ENCODE results near the gene IL36A. TPM values are rescaled to one million over a fixed set of nuclear protein-coding genes. Genes with fewer than 3 reads are reported as not detected.

The IL36A gene
- total and polyA plus RNA-seq, 2 donors (not counting 3 experiments of a cell fraction or from before 2014, with no cell fraction given): not detected

DNA sequence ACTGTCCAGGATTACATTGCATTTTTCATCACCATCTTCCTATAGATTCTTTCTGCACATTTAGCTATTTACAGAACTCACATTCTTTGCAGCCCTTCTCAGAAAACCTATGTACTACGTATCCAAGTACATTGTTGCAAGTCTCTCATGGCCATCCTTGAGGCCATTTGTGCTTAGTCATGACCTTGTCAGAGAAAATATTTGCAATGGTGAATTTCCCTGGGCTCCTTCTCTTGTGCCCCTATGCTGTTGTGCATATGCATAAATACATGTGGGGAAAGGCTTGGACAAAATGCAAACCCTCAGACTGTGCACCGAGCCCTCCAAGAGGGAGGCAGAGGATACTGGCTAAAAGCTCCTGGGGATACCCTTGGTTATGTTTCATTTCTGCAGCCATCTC lies 19.5 kb downstream of the IL36A start:
- Histone ChIP-seq H3K79me2 (ENCODE audit: control insufficient read depth, insufficient read depth, low read length) (no peaks in the 10 kb centered on the region), H3K36me3 (ENCODE audit: control insufficient read depth in 2 of 2, extremely low read depth in 1 of 2, insufficient read depth in 2 of 2, low read length in 2 of 2) (no peaks in the 10 kb centered on the region), H3K4me1 (ENCODE audit: control insufficient read depth, extremely low read depth, insufficient read depth, low read length) (no peaks in the 10 kb centered on the region), H3K9me1 (replicated peaks; ENCODE audit: control insufficient read depth, extremely low read depth, insufficient read depth, low read length) (no peaks in the 10 kb centered on the region), H3K9ac (replicated peaks; ENCODE audit: extremely low read depth, insufficient read depth, low read length) (no peak overlapping the region), H3K27ac (ENCODE audit: insufficient read depth, low read depth, low read length) (no peak overlapping the region), H3K4me2 (ENCODE audit: insufficient read depth, low read length) (no peak overlapping the region), H4K20me1 (replicated peaks; ENCODE audit: control insufficient read depth, extremely low read depth, insufficient read depth, low read length) (no peaks in the 10 kb centered on the region), H3K27me3 (ENCODE audit: control insufficient read depth in 2 of 2, insufficient read depth in 2 of 2, low read length in 2 of 2) (peaks cover 1 to 7% of the 10 kb centered on the region in 2 experiments), H3K4me3 (replicated peaks in 1 of 3; ENCODE audit: insufficient read depth in 1 of 3, low read depth in 1 of 3, low read length in 3 of 3) (no peak overlapping the region), H3K9me3 (replicated peaks; ENCODE audit: control insufficient read depth, insufficient read depth, low read length) (no peaks in the 10 kb centered on the region), H2AFZ (ENCODE audit: low read depth, low read length) (no peak overlapping the region)
- FAIRE-seq (no peak), DNase-seq (ENCODE audit: low read depth, low spot score) (no peak)
- dilution Hi-C loops (cut with MboI; ENCODE audit: extremely low pct_ligation_motif_present, low sequenced_read_pairs): no loop called here
- ChIA-PET POLR2A (no interaction called here), CTCF (no interaction called here)
- no TSS peak for BruUV-seq (replicated peaks)
- intact Hi-C loops (cut with micrococcal nuclease): no loop called here
- no peak for TF ChIP-seq POLR2AphosphoS5 (IDR thresholded peaks at IDR 0.05; ENCODE audit: insufficient read depth, low read depth, low read length)
- TF ChIP-seq, protein P1, sequence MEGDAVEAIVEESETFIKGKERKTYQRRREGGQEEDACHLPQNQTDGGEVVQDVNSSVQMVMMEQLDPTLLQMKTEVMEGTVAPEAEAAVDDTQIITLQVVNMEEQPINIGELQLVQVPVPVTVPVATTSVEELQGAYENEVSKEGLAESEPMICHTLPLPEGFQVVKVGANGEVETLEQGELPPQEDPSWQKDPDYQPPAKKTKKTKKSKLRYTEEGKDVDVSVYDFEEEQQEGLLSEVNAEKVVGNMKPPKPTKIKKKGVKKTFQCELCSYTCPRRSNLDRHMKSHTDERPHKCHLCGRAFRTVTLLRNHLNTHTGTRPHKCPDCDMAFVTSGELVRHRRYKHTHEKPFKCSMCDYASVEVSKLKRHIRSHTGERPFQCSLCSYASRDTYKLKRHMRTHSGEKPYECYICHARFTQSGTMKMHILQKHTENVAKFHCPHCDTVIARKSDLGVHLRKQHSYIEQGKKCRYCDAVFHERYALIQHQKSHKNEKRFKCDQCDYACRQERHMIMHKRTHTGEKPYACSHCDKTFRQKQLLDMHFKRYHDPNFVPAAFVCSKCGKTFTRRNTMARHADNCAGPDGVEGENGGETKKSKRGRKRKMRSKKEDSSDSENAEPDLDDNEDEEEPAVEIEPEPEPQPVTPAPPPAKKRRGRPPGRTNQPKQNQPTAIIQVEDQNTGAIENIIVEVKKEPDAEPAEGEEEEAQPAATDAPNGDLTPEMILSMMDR (IDR thresholded peaks at IDR 0.05; ENCODE audit: extremely low read depth in 1 of 2, insufficient read depth in 1 of 2, low read depth in 1 of 2, low read length in 2 of 2): no peak

DNA sequence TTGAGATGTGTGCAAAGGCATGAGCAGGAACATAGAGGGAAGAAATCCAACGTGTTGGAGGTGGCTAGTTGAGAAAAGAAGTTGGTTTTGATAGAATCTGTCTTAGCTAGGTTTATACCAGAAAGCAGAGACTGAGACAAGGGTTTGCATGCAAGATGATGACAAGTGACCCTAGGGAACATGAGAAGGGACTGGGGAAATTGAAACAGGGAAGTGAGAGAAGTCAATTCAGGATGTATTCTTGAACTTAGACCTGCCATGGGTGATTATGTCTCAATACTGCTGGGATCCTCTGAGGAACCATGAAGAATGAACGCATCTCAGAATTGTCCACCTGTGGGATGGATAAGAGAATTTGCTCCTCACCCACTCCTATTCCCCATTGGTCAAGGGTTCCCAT lies 20.5 kb downstream of the IL36A start:
- Histone ChIP-seq H3K9me1 (replicated peaks; ENCODE audit: control insufficient read depth, extremely low read depth, insufficient read depth, low read length) (no peaks in the 10 kb centered on the region), H3K27me3 (ENCODE audit: control insufficient read depth in 2 of 2, insufficient read depth in 2 of 2, low read length in 2 of 2) (peaks cover 1 to 7% of the 10 kb centered on the region in 2 experiments), H3K4me2 (ENCODE audit: insufficient read depth, low read length) (no peak overlapping the region), H4K20me1 (replicated peaks; ENCODE audit: control insufficient read depth, extremely low read depth, insufficient read depth, low read length) (no peaks in the 10 kb centered on the region), H3K79me2 (ENCODE audit: control insufficient read depth, insufficient read depth, low read length) (no peaks in the 10 kb centered on the region), H3K9ac (replicated peaks; ENCODE audit: extremely low read depth, insufficient read depth, low read length) (no peak overlapping the region), H3K36me3 (ENCODE audit: control insufficient read depth in 2 of 2, extremely low read depth in 1 of 2, insufficient read depth in 2 of 2, low read length in 2 of 2) (no peaks in the 10 kb centered on the region), H3K4me1 (ENCODE audit: control insufficient read depth, extremely low read depth, insufficient read depth, low read length) (no peaks in the 10 kb centered on the region), H3K4me3 (replicated peaks in 1 of 3; ENCODE audit: insufficient read depth in 1 of 3, low read depth in 1 of 3, low read length in 3 of 3) (no peak overlapping the region), H3K27ac (ENCODE audit: insufficient read depth, low read depth, low read length) (no peak overlapping the region), H2AFZ (ENCODE audit: low read depth, low read length) (no peak overlapping the region), H3K9me3 (replicated peaks; ENCODE audit: control insufficient read depth, insufficient read depth, low read length) (no peaks in the 10 kb centered on the region)
- no peak for FAIRE-seq
- no peak for TF ChIP-seq GATA2 (IDR thresholded peaks at IDR 0.05; ENCODE audit: insufficient read depth, insufficient read length, low read depth, low read length)
- TF ChIP-seq, protein P1 (IDR thresholded peaks at IDR 0.05; ENCODE audit: extremely low read depth in 1 of 2, insufficient read depth in 1 of 2, low read depth in 1 of 2, low read length in 2 of 2): no peak
- TF ChIP-seq POLR2AphosphoS5 (IDR thresholded peaks at IDR 0.05; ENCODE audit: insufficient read depth, low read depth, low read length): no peak
- no peak for TF ChIP-seq EZH2 (IDR thresholded peaks at IDR 0.05; ENCODE audit: borderline replicate concordance, low read depth, low read length, severe bottlenecking)
- TF ChIP-seq MYC (IDR thresholded peaks at IDR 0.05; ENCODE audit: low read depth, low read length): no peak
- no peak for TF ChIP-seq POLR2A (IDR thresholded peaks at IDR 0.05; ENCODE audit: low read depth, low read length)
- TF ChIP-seq, protein P2, sequence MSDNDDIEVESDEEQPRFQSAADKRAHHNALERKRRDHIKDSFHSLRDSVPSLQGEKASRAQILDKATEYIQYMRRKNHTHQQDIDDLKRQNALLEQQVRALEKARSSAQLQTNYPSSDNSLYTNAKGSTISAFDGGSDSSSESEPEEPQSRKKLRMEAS (IDR thresholded peaks at IDR 0.05; ENCODE audit: insufficient read depth, insufficient read length): no peak
- no peak for TF ChIP-seq FOS (IDR thresholded peaks at IDR 0.05; ENCODE audit: borderline replicate concordance, insufficient read depth, low read length)
- TF ChIP-seq JUN (IDR thresholded peaks at IDR 0.05; ENCODE audit: borderline replicate concordance, insufficient read depth, insufficient read length, low read depth): no peak
- BruUV-seq (replicated peaks): no TSS peak
- dilution Hi-C loops (cut with MboI; ENCODE audit: extremely low pct_ligation_motif_present, low sequenced_read_pairs) (no loop called here), intact Hi-C loops (cut with micrococcal nuclease) (no loop called here)
- ChIA-PET CTCF (no interaction called here), POLR2A (no interaction called here)
- DNase-seq (ENCODE audit: low read depth, low spot score): no peak

Measured in endothelial cell of umbilical vein (primary cell).